ENCODE results near the gene R3HDM2. TPM values are rescaled to one million over a fixed set of nuclear protein-coding genes. Genes with fewer than 3 reads are reported as not detected.
A peak's percentile ranks its signal among the peaks of the same experiment; 100 is the strongest.

Gene R3HDM2
- total and polyA plus RNA-seq, 8 donors = 14.5 to 39.8 (median 24.4) TPM

GRCh38 chr12:57454213-57454565 is 23.3 kb upstream of the R3HDM2 start:
- Histone ChIP-seq H3K9me3 (no peaks in the 10 kb centered on the region), H3K4me3 (no peak overlapping the region), H3K36me3 (no peaks in the 10 kb centered on the region), H3K27me3 (no peaks in the 10 kb centered on the region), H3K4me1 (peaks cover 0 to 4% (median 0%) of the 10 kb centered on the region in 3 donors), H3K27ac (no peak overlapping the region)
- 94 to 95% methylated on average over 2 of the region's 2 CpGs for WGBS, 2 donors
- intact Hi-C loops (cut with DNase I) = loop anchor here (5.0 to 10.0 kb wide), 3 partner anchors 147 to 239 kb away; partner anchors contain the start of gene NXPH4 (in 1 of the 3)
- no peak for DNase-seq
- no peak for FAIRE-seq
- TF ChIP-seq CTCF (IDR thresholded peaks at IDR 0.05) = no peak
- ATAC-seq = no peak

- no peaks in the 10 kb centered on the region for H3K9me3 ChIP-seq
- WGBS, 2 donors = 9 to 13% methylated on average over 7 of the region's 7 CpGs
- ATAC-seq = peak; percentile 80 to 93 (median 91)
- TF ChIP-seq CTCF (IDR thresholded peaks at IDR 0.05) = peak; percentile 82 to 90 (median 88)
- H3K4me3 ChIP-seq = no peak overlapping the region
- no peaks in the 10 kb centered on the region for H3K36me3 ChIP-seq
- intact Hi-C loops (cut with DNase I) = loop anchor here (5.0 to 10.0 kb wide), 3 partner anchors 146 to 238 kb away; partner anchors contain the start of gene NXPH4 (in 1 of the 3)
- FAIRE-seq = no peak
- DNase-seq = peak; percentile 47 to 91 (median 82)
- H3K27me3 ChIP-seq = no peaks in the 10 kb centered on the region
- no peak overlapping the region for H3K27ac ChIP-seq
- no peaks in the 10 kb centered on the region for H3K4me1 ChIP-seq
Observed at GRCh38 chr12:57452937-57453509, 22.2 kb upstream of the R3HDM2 start.

GRCh38 chr12:57452181-57452936 is 21.5 kb upstream of the R3HDM2 start:
- WGBS, 2 donors = 34 to 39% methylated on average over 9 of the region's 9 CpGs
- FAIRE-seq = no peak
- TF ChIP-seq CTCF (IDR thresholded peaks at IDR 0.05) = no peak
- Histone ChIP-seq H3K27ac (no peak overlapping the region), H3K4me3 (no peak overlapping the region), H3K27me3 (no peaks in the 10 kb centered on the region), H3K9me3 (no peaks in the 10 kb centered on the region), H3K4me1 (no peaks in the 10 kb centered on the region), H3K36me3 (no peaks in the 10 kb centered on the region)
- DNase-seq = no peak
- intact Hi-C loops (cut with DNase I) = loop anchor here (5.0 to 10.0 kb wide), 3 partner anchors 145 to 238 kb away; partner anchors contain the start of gene NXPH4 (in 1 of the 3)
- peak in 3 of 4 donors; percentile 4 to 23 (median 16) for ATAC-seq

- no peaks in the 10 kb centered on the region for H3K9me3 ChIP-seq
- no peaks in the 10 kb centered on the region for H3K4me1 ChIP-seq
- no peak for FAIRE-seq
- peak in 3 of 4 donors; percentile 18 to 49 (median 19) for ATAC-seq
- no peak overlapping the region for H3K27ac ChIP-seq
- no peak for TF ChIP-seq CTCF (IDR thresholded peaks at IDR 0.05)
- H3K27me3 ChIP-seq = no peaks in the 10 kb centered on the region
- no peak overlapping the region for H3K4me3 ChIP-seq
- DNase-seq = no peak
- intact Hi-C loops (cut with DNase I) = loop anchor here (5.0 to 10.0 kb wide), 3 partner anchors 144 to 237 kb away; partner anchors contain the start of gene NXPH4 (in 1 of the 3)
- no peaks in the 10 kb centered on the region for H3K36me3 ChIP-seq
- 26 to 33% methylated on average over 6 of the region's 6 CpGs for WGBS, 2 donors
Observed at GRCh38 chr12:57451233-57451778, 20.5 kb upstream of the R3HDM2 start.
